Measurements from ENCODE around the gene SLC29A2. TPM values are rescaled to one million over a fixed set of nuclear protein-coding genes. Genes with fewer than 3 reads are reported as not detected.
"Not testable (repeated sequence)": the region's sequence is repeated elsewhere in the genome, so short reads cannot be mapped to it uniquely, and the experiment has no call there.

SLC29A2 gene
- total RNA-seq, 1 experiment from 2014 or later, result 7.0 TPM

DNA sequence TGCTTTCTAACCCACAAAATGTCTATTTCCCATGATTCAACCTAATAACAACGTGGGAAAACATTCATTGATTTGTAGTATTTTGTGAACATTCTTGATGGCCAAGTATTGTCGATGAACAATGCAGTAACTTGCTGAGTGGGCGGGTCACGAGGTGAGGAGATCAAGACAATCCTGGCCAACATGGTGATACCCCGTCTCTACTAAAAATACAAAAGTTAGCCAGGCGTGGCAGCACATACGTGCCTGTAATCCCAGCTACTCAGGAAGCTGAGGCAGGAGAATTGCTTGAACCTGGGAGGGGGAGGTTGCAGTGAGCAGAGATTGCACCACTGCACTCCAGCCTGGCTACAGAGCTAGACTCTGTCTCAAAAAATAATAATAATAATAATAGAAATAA, 8.7 kb upstream of the SLC29A2 start:
- ChIA-PET CTCF (interaction anchor here (0.5 to 1.5 kb wide), 5 partner anchors 27 to 350 kb away, joined by 3 to 6 read pairs (median 4); no protein-coding TSS in a partner anchor), POLR2A (interaction anchor here (2.1 kb wide), 1 partner anchor 9 kb away, joined by 7 read pairs; the partner anchor contains the start of gene SLC29A2)
- H3K27ac Mint-ChIP-seq (ENCODE audit: low read depth, unreplicated experiment); intact Hi-C loops (cut with micrococcal nuclease); H3K4me1 Mint-ChIP-seq (ENCODE audit: insufficient read depth, unreplicated experiment); BruUV-seq (replicated peaks); H3K9me3 Mint-ChIP-seq (ENCODE audit: unreplicated experiment); H3K27me3 Mint-ChIP-seq (ENCODE audit: insufficient read depth, unreplicated experiment); H3K36me3 Mint-ChIP-seq (ENCODE audit: insufficient read depth, unreplicated experiment); H3K4me3 Mint-ChIP-seq (ENCODE audit: unreplicated experiment): not testable (repeated sequence)
- DNase-seq (ENCODE audit: unreplicated experiment), result peak; percentile 35
- TF ChIP-seq CTCF (IDR thresholded peaks at IDR 0.05; ENCODE audit: unreplicated experiment), result peak; percentile 15

DNA sequence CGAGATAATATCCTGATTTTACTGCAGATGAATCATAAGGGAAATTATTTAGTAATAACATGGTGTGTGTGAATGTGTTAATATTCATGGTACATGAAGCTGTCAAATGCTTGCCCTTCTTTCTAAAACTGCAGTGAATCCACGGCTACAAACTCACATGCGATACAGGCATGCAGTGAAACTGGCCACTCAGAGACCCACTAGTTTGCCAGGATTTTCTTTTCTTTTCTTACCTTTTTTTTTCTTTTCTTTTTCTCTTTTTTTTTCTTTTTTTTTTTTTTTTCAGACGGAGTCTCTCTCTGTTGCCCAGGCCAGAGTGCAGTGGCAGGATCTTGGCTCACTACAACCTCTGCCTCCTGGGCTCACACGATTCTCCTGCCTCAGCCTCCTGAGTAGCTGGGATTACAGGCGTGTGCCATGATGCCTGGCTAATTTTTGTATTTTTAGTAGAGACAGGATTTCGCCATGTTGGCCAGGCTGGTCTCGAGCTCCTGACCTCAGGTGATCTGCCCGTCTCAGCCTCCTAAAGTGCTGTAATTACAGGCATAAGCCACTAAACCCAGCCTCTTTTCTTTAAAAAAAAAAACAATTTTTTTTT, 2.2 kb upstream of the SLC29A2 start:
- CTCF ChIA-PET, result interaction anchor here (0.6 to 5.4 kb wide), 6 partner anchors 12 to 809 kb away, joined by 3 to 38 read pairs (median 4); no protein-coding TSS in a partner anchor
- DNase-seq (ENCODE audit: unreplicated experiment); intact Hi-C loops (cut with micrococcal nuclease); BruUV-seq (replicated peaks); H3K36me3 Mint-ChIP-seq (ENCODE audit: insufficient read depth, unreplicated experiment); H3K4me3 Mint-ChIP-seq (ENCODE audit: unreplicated experiment); H3K27me3 Mint-ChIP-seq (ENCODE audit: insufficient read depth, unreplicated experiment); H3K9me3 Mint-ChIP-seq (ENCODE audit: unreplicated experiment); H3K4me1 Mint-ChIP-seq (ENCODE audit: insufficient read depth, unreplicated experiment); H3K27ac Mint-ChIP-seq (ENCODE audit: low read depth, unreplicated experiment): not testable (repeated sequence)
- POLR2A ChIA-PET, result interaction anchor here (0.6 to 1.6 kb wide), 4 partner anchors 13 to 175 kb away, joined by 3 to 5 read pairs (median 4); partner anchors contain the start of gene BRMS1

DNA sequence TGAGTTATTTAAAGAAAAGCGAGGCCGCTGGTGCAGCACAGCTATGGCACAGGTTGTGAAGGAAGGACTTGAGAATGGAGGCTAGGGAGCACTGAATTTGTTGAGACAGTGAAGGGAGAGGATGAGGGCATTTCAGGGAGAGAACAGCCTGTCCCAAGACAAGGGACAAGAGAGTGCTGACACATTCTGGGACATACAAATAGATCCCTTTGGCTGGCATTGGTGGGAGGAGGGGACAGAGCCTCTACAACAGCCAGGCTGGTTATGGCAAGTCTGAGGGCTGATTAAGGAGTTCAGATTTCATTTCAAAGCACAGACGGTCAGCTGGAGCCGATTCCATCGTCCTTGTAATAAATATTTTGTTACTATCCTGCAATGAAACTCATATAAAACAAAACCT, 1.7 kb upstream of the SLC29A2 start:
- peaks cover 8% of the 10 kb centered on the region for H3K4me1 Mint-ChIP-seq (ENCODE audit: insufficient read depth, unreplicated experiment)
- CTCF ChIA-PET, result interaction anchor here (0.6 to 5.4 kb wide), 4 partner anchors 12 to 61 kb away, joined by 3 to 38 read pairs (median 6); no protein-coding TSS in a partner anchor

DNA sequence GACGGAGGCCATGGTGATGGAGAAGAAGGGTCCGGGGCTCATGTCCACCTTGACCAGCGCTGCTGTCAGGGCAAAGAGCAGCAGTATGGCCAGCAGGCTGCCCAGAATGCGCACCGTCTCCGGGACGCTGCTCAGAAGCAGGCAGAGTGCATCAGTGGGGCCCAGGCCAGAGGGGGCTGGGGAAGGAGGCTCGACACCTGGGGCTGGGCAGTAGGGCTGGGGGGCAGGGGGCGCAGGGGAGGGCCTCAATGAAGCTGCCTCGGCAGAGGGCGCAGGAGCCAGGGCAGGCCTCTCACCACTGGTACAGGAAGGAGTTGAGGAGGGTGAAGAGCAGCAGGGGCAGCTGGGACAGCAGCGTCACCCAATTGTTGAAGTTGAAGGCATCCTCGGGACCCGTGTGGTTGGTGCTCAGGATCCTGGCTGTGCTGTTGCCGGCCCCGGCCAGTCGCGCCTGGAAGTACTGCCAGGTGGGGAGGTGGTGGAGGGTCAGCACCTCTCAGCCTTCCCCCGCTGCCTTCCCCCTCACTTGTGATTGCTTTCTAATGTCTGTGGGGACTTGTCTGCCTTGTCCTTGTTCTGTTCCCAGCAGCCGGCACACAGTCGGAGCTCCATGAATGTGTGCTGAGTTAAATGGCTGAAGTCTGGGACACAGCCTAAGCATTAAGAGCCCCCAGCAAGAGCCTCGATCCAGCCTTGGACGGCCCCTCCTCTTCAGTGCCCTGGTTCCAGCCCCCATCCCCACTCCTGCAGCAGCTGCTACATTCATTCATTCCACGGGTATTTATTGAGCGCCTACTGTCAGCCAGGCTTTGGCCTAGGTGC, 2.3 kb downstream of the SLC29A2 start:
- DNase-seq (ENCODE audit: unreplicated experiment), result no peak
- intact Hi-C loops (cut with micrococcal nuclease), result no loop called here
- BruUV-seq (replicated peaks), result no TSS peak
- H3K9me3 Mint-ChIP-seq (ENCODE audit: unreplicated experiment), result no peaks in the 10 kb centered on the region
- CTCF ChIA-PET, result interaction anchor here (0.6 to 1.7 kb wide), 3 partner anchors 8 to 20 kb away, joined by 3 to 5 read pairs (median 3); no protein-coding TSS in a partner anchor
- H3K4me3 Mint-ChIP-seq (ENCODE audit: unreplicated experiment), result no peak overlapping the region
- no peaks in the 10 kb centered on the region for H3K27me3 Mint-ChIP-seq (ENCODE audit: insufficient read depth, unreplicated experiment)
- H3K4me1 Mint-ChIP-seq (ENCODE audit: insufficient read depth, unreplicated experiment), result peaks cover 8% of the 10 kb centered on the region
- TF ChIP-seq CTCF (IDR thresholded peaks at IDR 0.05; ENCODE audit: unreplicated experiment), result no peak
- POLR2A ChIA-PET, result no interaction called here
- H3K36me3 Mint-ChIP-seq (ENCODE audit: insufficient read depth, unreplicated experiment), result peaks cover 20% of the 10 kb centered on the region
- no peak overlapping the region for H3K27ac Mint-ChIP-seq (ENCODE audit: low read depth, unreplicated experiment)

More for the DNA sequence above, 1.7 kb upstream of the SLC29A2 start:
- POLR2A ChIA-PET, result interaction anchor here (0.6 to 1.6 kb wide), 4 partner anchors 8 to 99 kb away, joined by 3 to 5 read pairs (median 4); partner anchors contain the start of gene BRMS1
- Mint-ChIP-seq H3K27me3 (ENCODE audit: insufficient read depth, unreplicated experiment) (no peaks in the 10 kb centered on the region), H3K27ac (ENCODE audit: low read depth, unreplicated experiment) (no peak overlapping the region), H3K4me3 (ENCODE audit: unreplicated experiment) (no peak overlapping the region), H3K9me3 (ENCODE audit: unreplicated experiment) (no peaks in the 10 kb centered on the region), H3K36me3 (ENCODE audit: insufficient read depth, unreplicated experiment) (peaks cover 7% of the 10 kb centered on the region)
- BruUV-seq (replicated peaks), result no TSS peak
- no peak for TF ChIP-seq CTCF (IDR thresholded peaks at IDR 0.05; ENCODE audit: unreplicated experiment)
- intact Hi-C loops (cut with micrococcal nuclease), result no loop called here
- no peak for DNase-seq (ENCODE audit: unreplicated experiment)
